Esophagus squamous epithelium (tissue), 5 donors: Measurements from ENCODE around the gene PPOX. TPM values are rescaled to one million over a fixed set of nuclear protein-coding genes. Genes with fewer than 3 reads are reported as not detected.
A peak's percentile ranks its signal among the peaks of the same experiment; 100 is the strongest.

Experiments used
- DNase-seq: peaks from one replicate; lab custom pipeline; 2025; lab: John Stamatoyannopoulos, UW
- H3K27ac ChIP-seq, 4 donors: fragments of 200-600 bp; sonication (generic); one replicate each; pipeline ENCODE4 v1.5.1; 2016 to 2019; ENCODE audit warnings: mild to moderate bottlenecking in 1 of 4
- H3K27me3 ChIP-seq, 4 donors: fragments of 200-600 bp; sonication (generic); 1 replicate in 3 of 4; 2 replicates in 1 of 4; pipeline versions ENCODE4 v1.5.1 to v1.6.0; 2017 to 2021; ENCODE audit warnings: antibody characterized with exemption in 1 of 4
- H3K36me3 ChIP-seq, 3 donors: fragments of 200-600 bp; sonication (generic); one replicate each; pipeline ENCODE4 v1.5.1; 2016 to 2019
- H3K4me1 ChIP-seq, 3 donors: fragments of 200-600 bp; sonication (generic); one replicate each; pipeline ENCODE4 v1.5.1; 2017 to 2019
- H3K4me3 ChIP-seq, 4 donors: fragments of 200-600 bp; sonication (generic); 1 replicate in 3 of 4; 2 replicates in 1 of 4; pipeline ENCODE4 v1.5.1; 2016 to 2019; ENCODE audit warnings: mild to moderate bottlenecking in 2 of 4, moderate library complexity in 1 of 4
- H3K9me3 ChIP-seq, 3 donors: fragments of 200-600 bp; sonication (generic); one replicate each; pipeline ENCODE4 v1.5.1; 2016 to 2019
- POLR2A ChIP-seq, 4 donors: fragments of 450-650 bp; IDR thresholded peaks; one replicate each; pipeline ENCODE4 v1.6.1; 2017; ENCODE audit warnings: antibody characterized with exemption in 4 of 4, mild to moderate bottlenecking in 4 of 4, moderate library complexity in 3 of 4
- WGBS, 2 donors: methylation state at CpG; one replicate each; pipeline ENCODE4 v1.1.5; 2018; 5-methylcytosine and 5-hydroxymethylcytosine counted together
- intact Hi-C: fragments of 100-400 bp; cut with DNase I; formaldehyde crosslinking; loops from one replicate; pipeline ENCODE4 v1.15.0; 2022
- total RNA-seq, 4 donors: library from RNA; depleted of rRNA; stranded (reverse); fragments of >200 nt; gene quantifications; one replicate each; pipeline ENCODE4 v1.1.0, GENCODE V29; 2016
- TF ChIP-seq, protein P1 (sequence below), 6 experiments: fragments of 450-650 bp in 4 of 6; fragments of 200-600 bp in 2 of 6; sonication (generic) in 2 of 6; IDR thresholded peaks; one replicate each; pipeline ENCODE4 v1.5.1; 2016 to 2019; ENCODE audit warnings: antibody characterized with exemption in 6 of 6, mild to moderate bottlenecking in 4 of 6, moderate library complexity in 4 of 6
- donor health status: DM: yes; HTN: yes; CAD: no.

PPOX gene
- total RNA-seq, 4 donors from 2014 or later: 5.8 to 28.8 (median 11.7) TPM

DNA sequence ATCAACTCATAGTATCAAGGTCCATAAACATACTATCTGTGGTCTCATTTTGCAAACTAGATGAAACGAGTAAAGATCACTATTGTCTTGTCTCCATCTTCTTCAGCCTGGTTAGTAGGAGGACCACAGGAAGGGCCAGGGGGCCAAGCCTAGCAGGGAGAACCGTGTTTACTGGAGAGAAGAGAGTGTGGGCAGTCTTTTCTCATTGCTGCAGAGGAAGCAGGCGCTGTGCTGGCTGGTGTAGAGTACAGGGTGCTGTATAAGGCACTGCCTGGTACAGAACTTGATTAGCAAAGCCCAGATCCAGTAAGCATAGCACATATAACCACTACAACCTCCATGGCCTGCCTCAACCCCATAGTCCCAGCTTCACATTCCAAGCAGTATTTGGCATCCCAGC is 21.1 kb downstream of the PPOX start:
- H3K27me3 ChIP-seq: no peaks in the 10 kb centered on the region
- 50 to 77% methylated on average over 2 to 3 of the region's 3 CpGs for WGBS, 2 donors
- no peaks in the 10 kb centered on the region for H3K9me3 ChIP-seq
- no peak for DNase-seq
- peaks cover 0 to 72% (median 17%) of the 10 kb centered on the region in 3 donors for H3K4me1 ChIP-seq
- H3K36me3 ChIP-seq: peaks cover 0 to 16% (median 0%) of the 10 kb centered on the region in 3 donors
- H3K27ac ChIP-seq: peak overlapping the region in 1 of 4 donors; percentile 86
- TF ChIP-seq, protein P1, sequence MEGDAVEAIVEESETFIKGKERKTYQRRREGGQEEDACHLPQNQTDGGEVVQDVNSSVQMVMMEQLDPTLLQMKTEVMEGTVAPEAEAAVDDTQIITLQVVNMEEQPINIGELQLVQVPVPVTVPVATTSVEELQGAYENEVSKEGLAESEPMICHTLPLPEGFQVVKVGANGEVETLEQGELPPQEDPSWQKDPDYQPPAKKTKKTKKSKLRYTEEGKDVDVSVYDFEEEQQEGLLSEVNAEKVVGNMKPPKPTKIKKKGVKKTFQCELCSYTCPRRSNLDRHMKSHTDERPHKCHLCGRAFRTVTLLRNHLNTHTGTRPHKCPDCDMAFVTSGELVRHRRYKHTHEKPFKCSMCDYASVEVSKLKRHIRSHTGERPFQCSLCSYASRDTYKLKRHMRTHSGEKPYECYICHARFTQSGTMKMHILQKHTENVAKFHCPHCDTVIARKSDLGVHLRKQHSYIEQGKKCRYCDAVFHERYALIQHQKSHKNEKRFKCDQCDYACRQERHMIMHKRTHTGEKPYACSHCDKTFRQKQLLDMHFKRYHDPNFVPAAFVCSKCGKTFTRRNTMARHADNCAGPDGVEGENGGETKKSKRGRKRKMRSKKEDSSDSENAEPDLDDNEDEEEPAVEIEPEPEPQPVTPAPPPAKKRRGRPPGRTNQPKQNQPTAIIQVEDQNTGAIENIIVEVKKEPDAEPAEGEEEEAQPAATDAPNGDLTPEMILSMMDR (IDR thresholded peaks at IDR 0.05): no peak
- no peak for TF ChIP-seq POLR2A (IDR thresholded peaks at IDR 0.05)
- intact Hi-C loops: no loop called here
- no peak overlapping the region for H3K4me3 ChIP-seq

DNA sequence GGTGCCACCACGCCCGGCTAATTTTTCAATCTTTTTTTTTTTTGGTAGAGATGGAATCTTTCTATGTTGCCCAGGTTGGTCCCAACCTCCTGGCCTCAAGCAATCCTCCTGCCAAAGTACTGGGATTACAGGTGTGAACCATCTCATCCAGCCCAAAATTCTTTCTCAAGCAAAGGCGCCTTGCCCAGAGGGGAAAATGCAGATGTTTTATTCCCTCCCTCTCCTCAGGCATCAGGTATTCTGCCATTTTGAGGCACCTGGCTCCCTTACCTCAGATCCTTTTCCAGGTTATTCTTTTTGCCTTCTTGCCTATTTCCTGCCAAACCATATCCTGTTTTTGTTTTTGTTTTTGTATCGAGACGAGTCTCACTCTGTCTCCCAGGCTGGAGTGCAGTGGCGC is 22.2 kb downstream of the PPOX start:
- DNase-seq: no peak
- Histone ChIP-seq H3K36me3 (peaks cover 0 to 21% (median 0%) of the 10 kb centered on the region in 3 donors), H3K27ac (no peak overlapping the region), H3K4me3 (no peak overlapping the region), H3K9me3 (no peaks in the 10 kb centered on the region), H3K27me3 (no peaks in the 10 kb centered on the region), H3K4me1 (peaks cover 0 to 74% (median 23%) of the 10 kb centered on the region in 3 donors)
- no peak for TF ChIP-seq POLR2A (IDR thresholded peaks at IDR 0.05)
- TF ChIP-seq, protein P1 (IDR thresholded peaks at IDR 0.05): no peak
- intact Hi-C loops: no loop called here
- WGBS, 2 donors: 70 to 74% methylated on average over 6 of the region's 6 CpGs

DNA sequence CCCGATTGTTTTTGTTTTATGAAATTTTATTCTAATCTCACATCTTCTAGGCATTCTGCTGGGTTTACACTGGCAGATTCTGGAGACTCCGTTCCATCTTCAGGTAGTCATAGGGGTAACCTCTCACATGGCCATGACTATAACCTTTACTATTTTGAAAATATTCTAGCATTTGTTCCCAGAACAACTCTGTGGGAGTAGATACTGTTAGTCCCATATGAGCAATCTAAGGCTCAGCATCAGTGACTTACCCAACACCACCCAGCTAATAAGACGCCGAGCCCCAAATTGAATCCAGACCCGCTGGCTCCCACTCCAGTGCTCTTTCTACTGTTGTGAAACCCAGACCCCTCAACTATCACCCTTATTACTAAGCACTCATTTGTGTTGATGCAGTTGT is 22.8 kb downstream of the PPOX start:
- 88 to 89% methylated on average over 5 of the region's 5 CpGs for WGBS, 2 donors
- TF ChIP-seq, protein P1 (IDR thresholded peaks at IDR 0.05): no peak
- TF ChIP-seq POLR2A (IDR thresholded peaks at IDR 0.05): no peak
- Histone ChIP-seq H3K27ac (peak overlapping the region in 1 of 4 donors; percentile 9), H3K36me3 (peaks cover 0 to 27% (median 0%) of the 10 kb centered on the region in 3 donors), H3K9me3 (no peaks in the 10 kb centered on the region), H3K27me3 (no peaks in the 10 kb centered on the region), H3K4me3 (no peak overlapping the region), H3K4me1 (peaks cover 4 to 75% (median 29%) of the 10 kb centered on the region in 3 donors)
- intact Hi-C loops: no loop called here
- DNase-seq: no peak

DNA sequence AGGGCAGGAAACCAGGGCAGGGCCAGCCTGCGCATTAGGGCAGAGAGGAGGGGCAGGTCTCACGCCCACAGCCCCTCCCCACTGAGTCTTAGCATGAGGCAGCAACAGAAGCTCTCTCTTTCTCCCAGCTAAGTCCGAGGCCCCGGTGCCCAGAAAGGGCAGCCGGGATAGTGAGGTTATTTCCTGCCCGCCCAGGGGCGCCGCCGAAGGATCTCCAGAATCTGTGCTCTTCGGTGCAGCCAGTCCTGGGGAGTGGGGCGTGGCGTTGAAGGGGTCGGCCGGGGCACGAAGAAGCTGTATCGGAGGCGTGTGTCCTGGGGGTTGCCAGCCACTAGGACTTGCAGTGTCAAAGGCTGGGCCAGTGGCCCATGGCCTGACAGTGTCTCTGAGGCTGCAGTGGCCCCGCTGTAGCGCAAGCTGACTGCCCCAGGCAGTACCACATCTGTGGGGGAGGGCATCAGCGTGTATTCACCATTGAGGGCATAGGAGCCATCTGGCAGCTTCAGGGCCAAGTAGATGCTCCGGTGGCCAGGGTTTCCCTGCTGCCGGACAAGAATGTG is 24.8 kb downstream of the PPOX start:
- intact Hi-C loops: no loop called here
- H3K9me3 ChIP-seq: no peaks in the 10 kb centered on the region
- H3K36me3 ChIP-seq: peaks cover 0 to 27% (median 0%) of the 10 kb centered on the region in 3 donors
- 83% methylated on average over 5 of the region's 22 CpGs; no CpG with 5 or more reads in 1 of the 2 donors for WGBS, 2 donors
- peaks cover 4 to 74% (median 38%) of the 10 kb centered on the region in 3 donors for H3K4me1 ChIP-seq
- no peak for DNase-seq
- TF ChIP-seq, protein P1 (IDR thresholded peaks at IDR 0.05): no peak
- no peak for TF ChIP-seq POLR2A (IDR thresholded peaks at IDR 0.05)
- H3K4me3 ChIP-seq: no peak overlapping the region
- H3K27ac ChIP-seq: no peak overlapping the region
- no peaks in the 10 kb centered on the region for H3K27me3 ChIP-seq

DNA sequence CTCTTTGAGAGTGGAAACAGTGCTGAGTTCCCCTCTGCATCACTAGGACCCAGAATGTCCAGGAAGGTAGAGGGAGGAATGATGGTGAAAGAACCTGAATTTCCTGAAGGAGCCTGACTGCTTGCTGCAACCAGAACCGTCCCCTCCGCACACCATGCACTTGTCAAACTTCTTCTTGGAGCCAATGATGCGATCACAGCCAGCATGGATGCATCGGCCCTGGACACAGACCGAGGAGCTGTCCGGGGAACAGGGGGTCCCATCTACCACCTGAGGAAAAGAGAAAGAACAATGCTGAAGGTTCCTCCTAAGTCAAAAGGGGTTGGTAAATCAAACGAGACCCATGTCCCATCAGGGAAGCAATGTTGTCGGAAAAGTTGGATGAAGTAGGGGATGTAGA is 25.7 kb downstream of the PPOX start:
- no peak overlapping the region for H3K27ac ChIP-seq
- no peak for TF ChIP-seq POLR2A (IDR thresholded peaks at IDR 0.05)
- TF ChIP-seq, protein P1 (IDR thresholded peaks at IDR 0.05): no peak
- no peaks in the 10 kb centered on the region for H3K9me3 ChIP-seq
- H3K4me1 ChIP-seq: peaks cover 4 to 74% (median 39%) of the 10 kb centered on the region in 3 donors
- peaks cover 0 to 27% (median 0%) of the 10 kb centered on the region in 3 donors for H3K36me3 ChIP-seq
- 65 to 73% methylated on average over 8 of the region's 8 CpGs for WGBS, 2 donors
- DNase-seq: no peak
- intact Hi-C loops: no loop called here
- no peaks in the 10 kb centered on the region for H3K27me3 ChIP-seq
- no peak overlapping the region for H3K4me3 ChIP-seq
